Effector CD8-positive, alpha-beta T cell (primary cell): ENCODE measurements around the gene BHLHE23.
"Not testable (repeated sequence)": the region's sequence is repeated elsewhere in the genome, so short reads cannot be mapped to it uniquely, and the experiment has no call there.

Source experiments
- DNase-seq: peaks from one replicate; lab custom pipeline; 2025; lab: John Stamatoyannopoulos, UW

BHLHE23 gene

DNA sequence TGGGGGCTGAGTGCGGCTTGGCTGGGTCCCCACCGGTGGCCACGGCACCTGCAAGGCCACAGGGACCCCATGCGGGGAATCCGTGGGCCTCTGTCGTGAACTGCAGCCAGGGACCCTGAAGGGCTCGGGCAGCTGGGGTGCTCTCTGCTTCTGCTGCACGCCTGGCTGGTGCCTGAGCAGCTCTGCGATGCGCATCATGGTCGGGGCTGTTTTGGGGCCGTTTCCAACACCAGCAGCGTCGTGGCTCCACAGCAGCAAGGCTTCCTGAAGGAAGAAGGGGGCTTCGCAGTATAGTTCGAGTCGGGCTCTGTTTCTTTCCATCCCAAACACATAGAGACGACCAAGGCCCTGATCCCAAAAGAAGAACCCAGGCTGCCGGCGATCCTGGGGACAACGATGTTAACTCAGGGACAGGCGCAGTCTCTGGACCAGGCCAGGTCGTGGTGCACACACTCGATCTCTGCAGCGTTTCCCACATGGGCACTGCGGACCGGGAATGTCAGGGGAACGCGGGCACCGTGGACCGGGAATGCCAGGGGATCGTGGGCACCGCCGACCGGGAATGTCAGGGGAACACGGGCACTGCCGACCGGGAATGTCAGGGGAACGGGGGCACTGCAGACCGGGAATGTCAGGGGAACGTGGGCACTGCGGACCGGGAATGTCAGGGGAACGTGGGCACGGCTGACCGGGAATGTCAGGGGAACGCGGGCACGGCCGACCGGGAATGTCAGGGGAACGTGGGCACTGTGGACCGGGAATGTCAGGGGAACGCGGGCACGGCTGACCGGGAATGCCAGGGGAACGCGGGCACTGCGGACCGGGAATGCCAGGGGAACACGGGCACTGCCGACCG lies 36.8 kb upstream of the BHLHE23 start:
- no peak for DNase-seq

DNA sequence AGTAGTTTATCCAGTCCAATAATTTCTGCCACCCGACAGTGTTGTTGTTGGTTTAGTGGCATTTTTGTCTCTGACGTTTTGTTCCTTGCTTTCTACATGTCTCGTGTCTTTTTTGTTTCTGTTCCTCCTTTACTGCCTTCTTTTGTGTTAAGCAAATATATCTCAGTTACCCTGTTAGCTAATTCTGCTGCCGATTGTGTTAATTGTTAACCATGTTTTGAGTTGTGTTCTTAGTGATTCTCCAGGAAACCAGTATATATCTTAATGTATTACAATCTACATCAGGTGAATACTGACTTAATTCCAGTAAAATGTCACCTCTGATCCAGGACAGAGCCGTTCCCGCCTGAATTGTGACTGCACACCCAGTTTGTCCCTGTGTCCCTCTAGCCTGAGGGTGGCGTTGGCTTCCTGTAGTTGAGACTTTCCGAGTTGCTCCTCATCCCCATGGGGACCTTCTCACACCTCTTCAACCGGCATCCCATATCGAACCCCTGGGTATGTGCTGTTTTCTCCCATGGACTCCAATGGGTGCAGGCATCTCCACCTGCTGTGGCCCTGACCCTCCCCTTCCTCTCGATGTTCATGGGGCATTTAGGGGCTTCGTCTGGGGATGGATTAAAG lies 35.8 kb upstream of the BHLHE23 start:
- no peak for DNase-seq

DNA sequence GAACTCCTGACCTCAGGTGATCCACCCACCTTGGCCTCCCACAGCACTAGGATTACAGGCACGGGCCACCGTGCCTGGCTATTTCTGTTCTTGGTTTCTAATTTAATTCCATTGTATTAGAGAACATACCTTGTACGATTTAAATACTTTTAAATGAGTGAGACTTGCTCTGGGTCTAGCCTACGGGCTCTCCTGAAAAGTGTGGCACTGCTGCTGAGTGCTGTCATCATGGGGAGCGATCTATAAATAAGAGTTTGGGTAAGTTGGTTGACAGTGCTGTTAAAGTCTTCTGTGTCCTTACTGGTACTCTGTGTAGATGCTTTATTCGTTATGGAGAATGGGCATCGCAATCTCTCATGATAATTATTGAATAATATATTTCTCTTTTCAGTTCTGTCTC lies 35.0 kb upstream of the BHLHE23 start:
- DNase-seq, result no peak

DNA sequence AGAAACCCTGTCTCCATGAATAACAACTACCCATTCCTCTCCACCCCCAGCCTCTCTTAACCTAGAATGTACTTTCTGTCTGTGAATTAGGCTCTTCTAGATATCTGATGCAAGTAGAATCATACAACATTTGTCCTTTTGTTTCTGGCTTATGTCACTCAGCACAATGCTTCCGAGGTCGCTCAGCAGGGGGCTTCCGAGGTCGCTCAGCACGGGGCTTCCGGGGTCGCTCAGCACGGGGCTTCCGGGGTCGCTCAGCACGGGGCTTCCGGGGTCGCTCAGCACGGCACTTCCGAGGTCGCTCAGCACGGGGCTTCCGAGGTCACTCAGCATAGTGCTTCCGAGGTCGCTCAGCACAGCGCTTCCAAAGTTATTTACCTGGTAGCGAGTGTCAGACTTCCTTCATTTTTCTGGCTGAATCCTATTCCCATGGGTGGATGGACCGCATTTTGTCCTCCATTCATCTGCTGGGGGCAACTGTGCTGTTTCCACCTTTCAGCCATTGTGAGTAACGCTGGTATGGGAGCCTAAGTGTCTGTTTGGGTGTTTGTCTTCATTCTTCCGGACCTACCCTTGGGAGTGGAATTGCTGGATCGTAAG lies 31.0 kb upstream of the BHLHE23 start:
- no peak for DNase-seq

DNA sequence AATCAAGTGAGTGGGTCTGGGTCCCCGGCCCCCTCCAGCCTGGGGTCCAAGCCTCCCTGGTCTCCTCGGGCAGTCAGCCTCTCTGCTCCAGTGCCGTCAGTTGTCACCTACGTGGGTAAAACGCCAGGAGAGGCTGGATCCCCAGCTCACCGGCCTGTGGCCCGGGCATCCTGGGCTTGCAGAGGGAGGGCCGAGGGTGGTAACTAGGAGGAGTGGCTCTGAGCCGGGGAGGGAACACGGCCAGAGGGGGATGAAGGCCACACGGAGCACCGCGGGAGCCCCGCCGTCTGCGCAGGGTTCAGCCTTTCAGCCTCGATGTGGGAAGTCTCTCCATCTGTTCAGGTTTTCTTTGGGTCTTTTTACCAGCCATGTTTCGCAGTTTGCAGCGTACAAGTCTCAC lies 29.5 kb upstream of the BHLHE23 start:
- no peak for DNase-seq

DNA sequence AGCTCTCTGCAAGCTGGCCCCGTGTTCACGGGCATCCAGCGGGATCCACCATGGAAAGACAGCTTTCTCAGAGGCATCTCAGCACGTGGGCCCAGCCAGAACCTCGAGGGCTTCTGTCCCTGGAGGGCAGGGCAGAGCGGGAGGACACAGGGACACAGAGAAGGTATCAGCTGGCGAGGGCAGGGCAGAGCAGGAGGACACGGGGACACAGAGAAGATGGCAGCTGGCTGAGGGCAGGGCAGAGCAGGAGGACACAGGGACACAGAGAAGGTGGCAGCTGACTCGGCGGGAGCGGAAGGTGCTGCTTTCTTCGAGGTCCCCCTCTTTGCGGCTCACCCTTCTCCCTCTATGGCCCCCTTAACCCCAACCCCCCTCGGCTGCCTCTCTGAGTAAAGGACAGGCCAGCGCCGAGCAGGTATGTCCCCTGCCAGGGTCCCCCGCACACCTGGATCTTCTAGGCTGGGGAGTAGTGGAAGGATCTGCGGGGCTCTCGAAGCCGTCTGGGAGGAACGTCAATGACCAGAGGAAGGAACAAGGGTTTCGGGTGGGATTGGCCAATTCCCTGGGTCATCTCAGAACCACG lies 28.9 kb upstream of the BHLHE23 start:
- no peak for DNase-seq

DNA sequence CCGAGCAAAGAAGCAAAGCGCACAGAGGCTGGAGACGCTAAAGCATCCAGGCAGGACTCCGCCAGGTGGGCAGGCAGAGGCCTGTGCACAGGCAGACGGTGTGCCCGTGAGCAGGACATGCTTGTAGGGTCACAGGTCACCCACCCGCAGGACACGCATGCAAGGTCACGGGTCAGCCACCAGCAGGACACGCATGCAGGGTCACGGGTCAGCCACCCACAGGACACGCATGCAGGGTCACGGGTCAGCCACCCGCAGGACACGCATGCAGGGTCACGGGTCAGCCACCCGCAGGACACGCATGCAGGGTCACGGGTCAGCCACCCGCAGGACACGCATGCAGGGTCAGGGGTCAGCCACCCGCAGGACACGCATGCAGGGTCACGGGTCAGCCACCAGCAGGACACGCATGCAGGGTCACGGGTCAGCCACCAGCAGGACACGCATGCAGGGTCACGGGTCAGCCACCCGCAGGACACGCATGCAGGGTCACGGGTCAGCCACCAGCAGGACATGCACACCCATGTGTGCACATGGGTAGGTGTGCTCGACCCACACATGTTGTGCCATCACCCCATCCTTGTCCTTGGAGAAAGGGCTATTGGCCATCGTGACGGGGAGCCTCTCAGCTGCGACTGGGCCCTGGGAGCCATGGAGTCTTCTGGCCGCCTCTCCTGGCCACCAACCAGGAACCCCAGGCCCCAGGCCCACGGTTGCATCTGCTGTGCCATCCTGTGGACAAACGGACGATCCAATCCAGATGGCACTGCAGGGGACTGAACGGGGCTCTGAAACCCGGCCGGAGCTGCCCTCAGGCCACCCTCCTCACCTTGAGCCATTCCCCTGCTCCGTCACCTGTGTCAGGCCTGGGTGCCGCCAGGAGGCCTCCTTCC lies 28.2 kb upstream of the BHLHE23 start:
- not testable (repeated sequence) for DNase-seq

DNA sequence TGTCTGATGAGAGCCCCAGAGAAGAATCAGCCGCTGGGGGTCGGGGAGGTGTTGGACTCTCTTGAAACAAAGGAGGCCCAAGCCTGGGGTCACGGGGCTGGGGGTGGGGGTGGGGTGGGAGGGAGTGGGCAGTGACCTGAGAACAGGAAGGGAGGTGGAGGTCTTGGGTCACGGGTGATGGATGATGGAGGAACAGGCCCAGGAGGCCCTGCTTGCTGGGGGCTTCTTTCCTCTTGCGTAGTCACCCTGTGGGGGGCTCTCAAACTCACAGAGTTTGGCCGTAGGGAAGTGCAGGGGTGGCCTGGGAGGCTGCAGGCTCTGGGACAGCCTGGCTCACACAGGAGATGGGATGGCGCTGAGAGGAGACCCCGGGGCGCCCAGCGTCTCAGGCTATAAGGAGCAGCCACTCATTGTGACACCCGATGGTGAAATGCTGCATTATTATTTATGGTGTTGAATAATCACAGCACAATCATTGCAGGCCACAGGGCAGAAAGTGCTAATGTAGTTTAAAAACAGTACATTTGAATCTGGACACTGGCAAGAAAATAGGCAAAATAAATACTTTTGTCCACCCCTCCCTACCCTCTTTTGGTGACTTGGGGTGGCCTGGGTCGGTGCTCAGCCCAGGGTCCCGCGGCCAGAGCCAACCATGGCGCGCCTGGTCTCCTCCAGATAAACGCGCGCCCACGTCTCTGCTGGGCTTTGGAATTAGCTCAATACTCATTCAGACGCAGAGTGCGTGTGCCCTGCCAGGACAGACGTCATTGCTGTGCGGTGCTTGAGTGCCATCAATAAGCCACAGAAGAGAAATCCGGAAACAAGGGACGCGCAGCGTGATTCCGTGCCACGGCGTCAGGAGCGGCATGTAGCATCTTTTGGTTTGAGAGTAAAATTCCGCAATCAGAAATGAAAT lies 27.3 kb upstream of the BHLHE23 start:
- no peak for DNase-seq

DNA sequence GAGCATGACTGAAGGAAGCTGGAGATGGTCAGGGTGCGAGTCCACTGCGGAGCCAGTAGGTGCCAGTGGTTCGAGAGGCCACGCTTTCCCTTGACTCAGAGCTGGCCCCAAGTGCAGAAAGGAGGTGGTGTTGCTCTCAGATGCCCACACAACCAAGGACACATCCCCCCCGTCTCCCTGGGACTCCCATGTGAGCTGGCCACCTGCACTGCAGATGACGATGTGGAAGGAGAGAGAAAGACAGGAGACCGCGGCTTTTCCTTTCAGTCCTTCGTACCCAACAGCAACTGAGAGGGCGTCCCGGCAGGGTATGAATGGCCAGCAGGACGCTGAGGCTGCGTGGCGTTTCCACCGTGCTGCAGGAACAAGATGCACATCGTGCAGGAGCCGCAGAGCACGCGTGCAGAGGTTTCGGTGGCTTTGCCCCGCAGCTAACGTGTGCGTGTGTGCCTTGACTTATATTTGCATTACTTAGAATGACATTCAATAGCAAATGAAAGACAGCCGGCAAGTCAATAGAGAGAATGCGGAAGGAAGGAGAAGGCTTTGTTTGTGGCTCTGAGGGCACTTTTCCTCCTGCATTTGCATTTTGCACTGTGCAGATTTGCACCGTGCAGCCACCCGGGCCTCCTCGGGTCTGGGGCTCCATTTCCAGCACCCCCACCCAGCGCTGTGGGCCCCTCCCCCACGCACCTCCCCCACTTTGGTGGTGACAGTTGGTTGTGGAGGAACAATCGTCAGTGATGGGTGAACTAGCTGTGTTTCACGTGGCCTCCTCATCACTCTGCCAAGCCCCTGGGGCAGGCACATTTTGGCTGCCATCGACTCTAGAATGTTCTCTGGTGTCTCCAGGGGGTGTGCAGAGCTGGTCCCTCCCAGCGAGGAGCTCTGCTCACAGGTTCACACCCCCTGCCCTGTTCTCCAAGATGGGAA lies 26.4 kb upstream of the BHLHE23 start:
- no peak for DNase-seq

DNA sequence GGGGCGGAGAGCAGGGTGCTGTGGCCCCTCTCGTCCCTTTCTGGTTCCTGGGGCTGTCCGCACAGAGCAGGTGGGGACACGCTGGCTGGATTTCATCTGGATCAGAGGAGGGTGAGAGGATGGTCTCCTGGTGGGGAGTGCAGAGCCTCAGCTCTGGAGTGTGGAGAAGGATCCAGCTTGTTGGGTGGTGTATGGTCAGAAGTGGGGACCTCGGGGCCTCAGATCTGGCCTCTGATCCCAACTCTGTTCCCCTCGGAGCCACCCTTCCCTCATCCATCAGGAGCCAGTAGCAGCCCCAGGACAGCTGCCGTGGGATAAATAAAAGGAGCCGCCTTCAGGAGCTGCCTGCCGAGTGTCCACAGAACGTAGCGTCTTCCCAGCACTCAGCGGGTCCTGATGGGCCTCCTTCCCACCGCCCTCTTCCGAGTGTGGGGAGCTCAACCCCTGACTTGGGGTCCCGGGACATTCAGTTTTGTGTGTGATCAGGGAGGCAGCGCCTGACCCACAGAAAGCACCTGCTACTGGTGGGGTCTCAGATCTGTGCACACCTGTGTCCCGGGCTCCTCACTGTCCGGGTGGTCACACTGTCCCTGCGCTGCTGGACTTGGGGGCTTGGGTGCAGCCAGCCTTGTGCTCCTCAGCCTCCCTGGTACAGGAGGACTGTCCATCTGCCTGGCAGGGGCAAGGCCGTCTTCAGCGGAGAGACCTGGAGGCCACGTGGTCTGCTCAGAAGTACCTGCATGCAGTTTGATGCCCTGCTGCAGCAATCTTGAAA lies 25.4 kb upstream of the BHLHE23 start:
- DNase-seq, result no peak

DNA sequence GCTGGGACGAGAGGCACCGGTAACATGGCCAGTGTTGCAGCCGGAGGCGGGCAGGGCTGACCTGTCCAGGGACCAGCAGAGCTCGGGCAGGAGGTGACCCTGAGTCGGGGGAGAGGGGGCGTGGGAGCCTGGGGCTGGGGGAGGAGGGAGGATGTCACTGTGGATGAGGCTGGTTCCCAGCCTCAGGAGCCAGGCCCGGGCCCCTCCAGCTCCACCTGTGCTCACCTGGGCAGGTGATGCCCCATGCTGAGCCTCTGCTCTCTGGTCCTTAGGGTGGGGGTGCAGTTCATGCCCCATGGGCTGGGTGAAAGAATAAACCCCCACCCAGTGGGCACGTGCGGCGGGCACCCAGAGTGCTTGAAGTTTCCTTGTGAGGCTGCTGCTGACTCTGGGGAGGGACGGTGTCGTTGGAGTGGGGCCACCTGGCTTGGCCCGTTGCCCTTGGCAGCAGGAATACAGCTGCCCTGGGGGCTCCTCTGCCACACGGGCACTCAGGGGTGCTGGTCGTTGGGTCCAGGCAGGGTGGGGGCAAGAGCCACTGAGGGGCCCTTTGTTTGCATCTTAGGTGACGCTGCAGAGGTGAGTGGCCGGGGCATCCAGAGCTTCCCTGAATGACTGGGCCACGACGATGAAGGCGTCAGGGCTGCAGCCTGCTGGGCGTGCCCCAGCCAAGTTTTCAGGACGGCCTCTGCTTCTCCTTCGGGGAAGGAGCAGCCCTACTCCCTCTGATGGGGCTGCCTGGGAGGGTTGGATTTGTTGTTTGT lies 24.7 kb upstream of the BHLHE23 start:
- no peak for DNase-seq

DNA sequence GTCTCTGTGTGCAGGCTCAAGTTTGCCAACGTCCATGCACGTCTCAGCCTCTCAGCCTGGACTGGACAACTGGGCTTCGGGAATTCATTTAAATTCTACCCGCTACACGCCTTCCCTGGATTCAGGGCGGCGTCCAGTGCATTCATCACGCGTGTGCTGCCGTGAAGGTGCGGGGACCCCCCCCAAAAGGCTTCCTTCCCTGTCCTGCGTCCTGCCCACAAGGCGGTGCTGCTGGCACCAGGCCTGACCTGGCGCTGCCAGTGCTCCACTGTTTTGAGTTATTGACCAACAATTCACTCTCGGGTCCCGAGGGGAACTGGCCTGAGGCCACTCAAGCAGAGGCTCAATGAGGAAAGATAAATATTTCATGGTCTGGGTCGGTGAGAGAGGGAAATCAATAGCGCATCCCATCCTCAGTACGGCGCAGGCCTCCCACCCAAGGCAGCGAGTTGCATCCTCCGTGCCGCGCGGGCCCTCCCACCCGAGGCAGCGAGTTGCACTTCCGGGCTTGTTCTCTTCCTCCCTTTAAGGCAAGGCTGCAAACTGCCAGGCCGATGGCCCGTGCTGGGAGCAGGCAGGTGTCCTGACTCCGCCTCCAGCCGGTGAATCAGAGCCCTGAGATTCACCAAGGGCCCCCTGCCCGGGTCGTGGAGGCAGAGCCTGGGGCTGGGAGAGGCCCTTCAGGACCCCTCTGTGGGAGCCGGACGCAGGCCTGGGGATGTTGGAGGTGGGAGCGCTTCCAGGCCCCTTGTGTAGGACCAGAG lies 22.8 kb upstream of the BHLHE23 start:
- peak; percentile 23 for DNase-seq

DNA sequence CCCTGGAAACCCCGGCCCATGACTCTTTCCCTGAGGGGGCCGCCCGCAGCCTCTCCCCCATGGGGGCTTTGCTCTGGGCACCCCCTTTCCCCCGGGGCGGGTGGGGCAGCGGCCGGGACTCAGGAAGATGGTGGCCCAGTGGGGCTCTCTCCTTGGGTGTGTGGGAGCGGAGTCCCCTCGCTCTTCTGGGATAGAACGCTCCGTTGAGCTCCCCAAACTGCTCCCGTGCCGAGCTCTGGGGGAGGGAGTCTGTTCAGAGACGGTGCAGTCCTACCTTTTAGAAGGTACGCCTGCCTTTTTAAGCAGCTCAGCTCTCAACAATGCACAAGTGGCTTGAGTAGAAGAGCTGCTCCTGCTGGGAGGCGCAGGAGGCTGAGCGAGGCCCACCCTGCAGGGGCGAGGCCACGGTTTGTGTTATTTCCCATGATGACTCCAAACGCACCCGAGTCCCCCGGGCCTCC lies 21.7 kb upstream of the BHLHE23 start:
- no peak for DNase-seq

DNA sequence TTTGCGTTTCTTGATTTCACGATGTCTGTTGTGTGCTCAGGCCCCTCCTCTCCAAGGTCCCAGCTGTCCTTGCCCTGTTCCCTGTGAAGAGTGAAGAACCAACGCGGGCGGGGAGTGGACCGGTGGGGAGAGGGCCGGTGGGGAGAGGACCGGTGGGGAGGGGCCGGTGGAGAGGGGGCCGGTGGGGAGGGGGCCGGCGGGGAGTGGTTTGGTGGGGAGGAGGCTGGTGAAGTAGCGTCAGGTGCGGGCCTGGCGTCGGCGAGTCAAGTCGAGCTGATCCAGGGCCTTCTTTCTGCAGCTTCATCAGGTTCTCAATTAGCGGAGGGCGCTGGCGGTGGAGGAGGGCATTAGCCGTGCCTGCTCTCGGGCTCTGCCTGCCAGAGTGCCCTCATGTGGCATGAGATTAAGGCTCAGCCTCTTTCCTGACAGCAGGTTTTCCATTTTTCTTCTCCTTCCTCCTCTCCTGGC lies 21.2 kb upstream of the BHLHE23 start:
- DNase-seq, result peak; percentile 27

DNA sequence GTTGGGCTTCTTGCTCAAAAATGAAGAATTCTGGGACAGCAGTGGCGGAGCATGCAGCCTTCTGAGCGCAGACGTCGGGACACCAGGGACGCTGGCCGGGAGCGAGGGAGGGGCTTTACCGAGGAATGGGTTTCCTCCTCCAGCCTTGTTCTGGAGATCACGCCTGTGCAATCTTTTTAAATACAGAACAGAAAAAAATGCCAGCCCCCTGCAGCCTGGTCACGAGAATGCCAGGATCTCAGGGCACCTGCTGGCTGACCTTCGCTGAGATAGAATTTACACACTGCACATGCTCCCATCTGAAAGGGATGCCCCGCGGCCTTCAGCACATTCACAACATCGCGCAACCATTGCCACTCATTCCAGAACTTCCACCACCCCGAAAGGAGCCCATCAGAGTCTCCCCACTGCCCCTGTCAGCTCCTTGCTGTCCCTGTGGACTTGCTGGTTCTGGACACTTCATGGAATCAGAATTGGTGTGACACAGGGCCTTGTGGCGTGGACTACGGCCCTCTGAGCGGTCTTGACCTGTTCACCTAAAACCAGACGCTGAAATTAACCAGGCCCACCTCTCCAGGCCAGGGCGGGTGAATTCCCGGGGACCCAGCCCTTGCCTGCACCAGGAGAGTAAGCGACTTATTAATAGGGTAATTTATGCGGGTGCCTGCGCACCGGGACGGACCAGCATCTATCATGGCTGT lies 20.6 kb upstream of the BHLHE23 start:
- no peak for DNase-seq

DNA sequence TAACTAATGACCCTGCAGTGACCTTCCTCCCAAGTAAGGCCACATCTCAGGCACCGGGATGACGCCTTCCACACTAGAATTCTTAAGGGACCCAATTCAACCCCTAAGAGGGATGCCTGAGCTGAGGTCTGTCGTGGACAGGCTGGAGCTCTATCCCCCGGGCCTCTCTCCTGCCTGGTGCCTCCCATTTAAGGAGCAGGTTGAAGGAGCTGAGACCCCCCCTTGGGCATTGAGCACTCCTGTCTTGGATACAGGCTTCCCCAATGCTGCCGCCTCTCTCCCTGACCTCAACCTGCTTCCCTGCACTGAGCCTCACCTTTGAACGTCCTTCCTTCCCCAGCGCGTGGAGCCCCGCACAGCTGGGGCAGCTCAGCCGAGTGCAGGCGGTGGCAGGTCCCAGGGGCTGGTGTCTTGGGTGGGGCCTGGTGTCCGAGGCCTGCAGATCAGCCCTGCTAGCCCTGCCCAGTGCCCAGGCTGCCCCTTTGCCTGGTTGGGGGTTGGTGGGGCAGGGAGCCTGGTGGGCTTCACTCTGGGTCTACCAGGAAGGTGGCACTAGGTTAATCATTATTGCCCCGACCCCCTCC lies 19.9 kb upstream of the BHLHE23 start:
- DNase-seq, result no peak
